ENCODE measurements around the gene GAK.

Gene GAK

DNA sequence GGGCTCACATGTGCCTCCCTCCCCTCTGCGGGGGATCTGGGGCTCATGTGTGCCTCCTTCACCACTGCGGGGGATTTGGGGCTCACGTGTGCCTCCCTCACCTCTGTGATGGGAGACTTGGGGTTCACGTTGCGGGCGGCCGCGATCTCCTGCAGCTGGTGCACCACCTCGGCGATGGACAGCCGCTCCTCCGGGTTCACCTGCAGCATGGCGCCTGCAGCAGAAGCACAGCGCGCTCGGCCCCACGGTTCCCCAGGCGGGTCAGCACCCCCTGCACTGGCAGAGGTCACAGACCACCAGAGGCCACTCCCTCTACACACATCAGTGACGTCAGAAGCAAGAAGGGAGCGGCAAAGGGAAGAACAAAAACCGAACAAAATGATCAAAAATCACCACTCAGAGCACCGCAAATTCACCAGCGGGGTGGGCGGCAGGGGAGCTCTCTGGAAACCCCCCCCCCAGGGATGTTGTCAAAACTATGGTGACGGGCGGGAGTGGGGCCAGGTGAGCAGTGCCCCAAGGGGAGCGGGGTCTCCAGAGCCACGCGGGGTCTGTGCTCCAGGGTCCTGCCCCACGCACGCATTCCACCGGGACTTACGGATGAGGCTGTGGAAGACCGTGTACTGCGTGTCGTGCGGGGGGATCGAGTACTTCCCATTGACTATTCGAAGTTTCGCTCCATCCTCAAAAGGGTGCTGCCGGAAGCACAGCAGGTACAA lies 38.7 kb downstream of the GAK start:
- Histone ChIP-seq H3K27me3 (ENCODE audit: insufficient read depth, poor library complexity, severe bottlenecking) (no peaks in the 10 kb centered on the region), H3K36me3 (ENCODE audit: low read depth) (peaks cover 8% of the 10 kb centered on the region), H3K9me3 (ENCODE audit: severe bottlenecking) (no peaks in the 10 kb centered on the region), H3K4me3 (ENCODE audit: severe bottlenecking) (no peak overlapping the region), H3K4me1 (ENCODE audit: insufficient read depth, poor library complexity, severe bottlenecking) (no peaks in the 10 kb centered on the region), H3K27ac (ENCODE audit: poor library complexity, severe bottlenecking) (no peak overlapping the region)
- no peak for DNase-seq (ENCODE audit: low spot score)
- no peak for ATAC-seq (ENCODE audit: low read depth)
- no peak for TF ChIP-seq CTCF (IDR thresholded peaks at IDR 0.05; ENCODE audit: poor library complexity, severe bottlenecking)

DNA sequence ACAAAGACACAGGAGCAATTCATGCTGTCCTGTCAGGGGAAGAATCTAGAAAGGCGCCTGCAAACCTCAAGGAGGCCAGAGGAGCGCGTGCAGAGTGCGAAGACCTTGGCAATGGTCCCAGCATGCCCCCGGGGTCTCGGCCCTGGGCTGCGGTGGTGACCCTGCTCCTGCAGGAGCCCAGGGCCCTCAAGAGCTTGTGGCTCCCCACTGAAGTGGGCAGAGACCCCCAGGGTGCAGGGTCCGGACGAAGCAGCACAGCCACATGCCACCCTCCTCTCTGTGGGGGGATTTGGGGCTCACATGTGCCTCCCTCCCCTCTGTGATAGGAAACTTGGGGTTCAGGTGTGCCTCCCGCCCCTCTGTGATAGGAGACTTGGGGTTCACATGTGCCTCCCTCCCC lies 39.3 kb downstream of the GAK start:
- ATAC-seq (ENCODE audit: low read depth) = no peak
- no peaks in the 10 kb centered on the region for H3K27me3 ChIP-seq (ENCODE audit: insufficient read depth, poor library complexity, severe bottlenecking)
- TF ChIP-seq CTCF (IDR thresholded peaks at IDR 0.05; ENCODE audit: poor library complexity, severe bottlenecking) = no peak
- H3K4me3 ChIP-seq (ENCODE audit: severe bottlenecking) = no peak overlapping the region
- DNase-seq (ENCODE audit: low spot score) = no peak
- peaks cover 8% of the 10 kb centered on the region for H3K36me3 ChIP-seq (ENCODE audit: low read depth)
- H3K27ac ChIP-seq (ENCODE audit: poor library complexity, severe bottlenecking) = no peak overlapping the region
- no peaks in the 10 kb centered on the region for H3K9me3 ChIP-seq (ENCODE audit: severe bottlenecking)
- no peaks in the 10 kb centered on the region for H3K4me1 ChIP-seq (ENCODE audit: insufficient read depth, poor library complexity, severe bottlenecking)

GRCh38 chr4:891747-892146 lies 40.4 kb downstream of the GAK start:
- peak; percentile 10 for TF ChIP-seq CTCF (IDR thresholded peaks at IDR 0.05; ENCODE audit: poor library complexity, severe bottlenecking)
- Histone ChIP-seq H3K36me3 (ENCODE audit: low read depth) (peaks cover 5% of the 10 kb centered on the region), H3K27me3 (ENCODE audit: insufficient read depth, poor library complexity, severe bottlenecking) (no peaks in the 10 kb centered on the region), H3K4me3 (ENCODE audit: severe bottlenecking) (no peak overlapping the region), H3K27ac (ENCODE audit: poor library complexity, severe bottlenecking) (no peak overlapping the region), H3K4me1 (ENCODE audit: insufficient read depth, poor library complexity, severe bottlenecking) (no peaks in the 10 kb centered on the region), H3K9me3 (ENCODE audit: severe bottlenecking) (no peaks in the 10 kb centered on the region)
- no peak for ATAC-seq (ENCODE audit: low read depth)
- DNase-seq (ENCODE audit: low spot score) = no peak

GRCh38 chr4:890036-890695 lies 42.0 kb downstream of the GAK start:
- no peak for DNase-seq (ENCODE audit: low spot score)
- Histone ChIP-seq H3K9me3 (ENCODE audit: severe bottlenecking) (no peaks in the 10 kb centered on the region), H3K4me1 (ENCODE audit: insufficient read depth, poor library complexity, severe bottlenecking) (no peaks in the 10 kb centered on the region), H3K36me3 (ENCODE audit: low read depth) (peaks cover 3% of the 10 kb centered on the region; the same call in 1 of the 2 replicates), H3K27ac (ENCODE audit: poor library complexity, severe bottlenecking) (no peak overlapping the region), H3K27me3 (ENCODE audit: insufficient read depth, poor library complexity, severe bottlenecking) (no peaks in the 10 kb centered on the region), H3K4me3 (ENCODE audit: severe bottlenecking) (no peak overlapping the region)
- TF ChIP-seq CTCF (IDR thresholded peaks at IDR 0.05; ENCODE audit: poor library complexity, severe bottlenecking) = no peak
- no peak for ATAC-seq (ENCODE audit: low read depth)

DNA sequence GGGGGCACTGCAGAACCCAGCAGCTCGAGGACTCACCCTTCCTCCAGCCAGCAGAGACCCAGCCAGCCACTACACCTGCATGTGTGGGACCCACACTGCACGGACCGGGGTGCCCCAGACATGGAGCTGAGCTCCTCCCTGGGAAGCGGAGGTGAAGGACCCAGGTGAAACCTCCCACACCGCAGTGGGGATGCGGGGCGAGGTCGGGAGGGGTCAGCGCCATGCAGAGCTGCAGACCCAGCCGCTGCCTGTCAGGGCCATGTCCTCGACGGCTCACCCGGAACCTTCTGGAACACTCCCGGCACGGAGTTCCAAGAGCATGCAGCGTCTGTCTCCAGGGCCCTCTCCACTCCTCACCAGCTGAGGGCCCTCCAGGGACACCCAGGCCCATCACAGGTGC lies 42.6 kb downstream of the GAK start:
- H3K9me3 ChIP-seq (ENCODE audit: severe bottlenecking) = no peaks in the 10 kb centered on the region
- no peak overlapping the region for H3K27ac ChIP-seq (ENCODE audit: poor library complexity, severe bottlenecking)
- DNase-seq (ENCODE audit: low spot score) = no peak
- ATAC-seq (ENCODE audit: low read depth) = no peak
- TF ChIP-seq CTCF (IDR thresholded peaks at IDR 0.05; ENCODE audit: poor library complexity, severe bottlenecking) = no peak
- 0 out of 2 replicates have a peak, but pooled peaks cover 3% of the 10 kb centered on the region for H3K36me3 ChIP-seq (ENCODE audit: low read depth)
- H3K4me3 ChIP-seq (ENCODE audit: severe bottlenecking) = no peak overlapping the region
- H3K27me3 ChIP-seq (ENCODE audit: insufficient read depth, poor library complexity, severe bottlenecking) = no peaks in the 10 kb centered on the region
- H3K4me1 ChIP-seq (ENCODE audit: insufficient read depth, poor library complexity, severe bottlenecking) = no peaks in the 10 kb centered on the region

Data from RWPE2 (cell line).